KOPT-K1 (cell line): ENCODE measurements around the gene CERS6.

Source experiments
- H3K27ac ChIP-seq: fragments of 200-600 bp; sonication (generic); 2 replicates; pipeline ENCODE4 v1.5.1; 2016; ENCODE audit warnings: antibody characterized with exemption, mild to moderate bottlenecking, low read depth, low read length; ENCODE audit not compliant: poor library complexity, severe bottlenecking
- H3K36me3 ChIP-seq: fragments of 200-600 bp; sonication (generic); 2 replicates; pipeline ENCODE4 v1.5.1; 2017; ENCODE audit warnings: antibody characterized with exemption, mild to moderate bottlenecking, low read length, moderate library complexity; ENCODE audit not compliant: insufficient read depth
- H3K9me3 ChIP-seq: fragments of 200-600 bp; sonication (generic); 2 replicates; pipeline ENCODE4 v1.5.1; 2017; ENCODE audit warnings: antibody characterized with exemption, low read length, mild to moderate bottlenecking; ENCODE audit not compliant: insufficient read depth, poor library complexity, severe bottlenecking

Gene CERS6

GRCh38 chr2:168679741-168680310 lies 223.8 kb downstream of the CERS6 start:
- no peaks in the 10 kb centered on the region for H3K9me3 ChIP-seq
- no peak overlapping the region for H3K27ac ChIP-seq
- H3K36me3 ChIP-seq, result no peaks in the 10 kb centered on the region

- Histone ChIP-seq H3K36me3 (no peaks in the 10 kb centered on the region), H3K27ac (no peak overlapping the region), H3K9me3 (no peaks in the 10 kb centered on the region)
Measured at GRCh38 chr2:168683996-168684395, 227.9 kb downstream of the CERS6 start.

- H3K9me3 ChIP-seq, result no peaks in the 10 kb centered on the region
- H3K27ac ChIP-seq, result no peak overlapping the region
Measured at GRCh38 chr2:168684921-168685599, 229.0 kb downstream of the CERS6 start.

DNA sequence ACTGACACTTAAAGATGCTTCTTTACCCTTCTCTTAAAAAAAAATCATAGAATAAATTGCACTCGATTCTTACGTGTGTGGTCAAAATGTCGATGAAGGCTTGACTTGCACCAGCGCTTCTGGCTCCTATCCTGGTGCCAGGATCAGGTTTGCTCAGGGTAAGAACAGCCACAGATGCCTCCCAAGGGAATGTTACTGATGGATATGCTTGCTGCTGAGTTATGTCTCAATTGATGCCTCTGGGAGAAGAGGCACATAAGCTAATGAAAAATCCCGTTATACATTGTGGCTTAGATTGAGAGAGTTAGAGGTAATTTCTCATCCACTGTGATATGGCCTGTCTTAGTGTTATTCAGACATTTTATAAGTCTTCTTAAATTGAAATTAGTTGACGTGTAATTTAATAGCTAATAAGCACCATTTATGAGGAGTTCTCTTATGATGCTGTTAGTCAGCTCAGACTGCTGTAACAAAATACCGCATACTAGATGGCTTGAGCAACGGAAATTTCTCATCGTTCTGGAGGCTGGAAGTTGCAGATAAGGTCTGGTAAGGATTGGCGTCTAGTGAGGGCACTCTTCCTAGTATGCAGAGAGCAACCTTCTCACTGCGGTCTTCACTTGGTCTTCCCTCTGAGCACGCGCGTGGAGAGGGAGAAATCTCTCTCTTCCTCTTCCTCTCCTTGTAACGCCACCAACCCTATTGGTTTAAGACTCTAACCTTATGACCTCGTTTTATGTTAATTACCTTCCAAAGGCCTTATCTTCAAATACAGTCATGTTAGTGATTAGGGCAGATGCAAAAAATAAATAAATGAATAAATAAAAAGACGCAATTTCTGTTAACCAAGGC lies 229.8 kb downstream of the CERS6 start:
- Histone ChIP-seq H3K36me3 (no peaks in the 10 kb centered on the region), H3K27ac (no peak overlapping the region), H3K9me3 (no peaks in the 10 kb centered on the region)

More at GRCh38 chr2:168684921-168685599, 229.0 kb downstream of the CERS6 start:
- H3K36me3 ChIP-seq, result no peaks in the 10 kb centered on the region

DNA sequence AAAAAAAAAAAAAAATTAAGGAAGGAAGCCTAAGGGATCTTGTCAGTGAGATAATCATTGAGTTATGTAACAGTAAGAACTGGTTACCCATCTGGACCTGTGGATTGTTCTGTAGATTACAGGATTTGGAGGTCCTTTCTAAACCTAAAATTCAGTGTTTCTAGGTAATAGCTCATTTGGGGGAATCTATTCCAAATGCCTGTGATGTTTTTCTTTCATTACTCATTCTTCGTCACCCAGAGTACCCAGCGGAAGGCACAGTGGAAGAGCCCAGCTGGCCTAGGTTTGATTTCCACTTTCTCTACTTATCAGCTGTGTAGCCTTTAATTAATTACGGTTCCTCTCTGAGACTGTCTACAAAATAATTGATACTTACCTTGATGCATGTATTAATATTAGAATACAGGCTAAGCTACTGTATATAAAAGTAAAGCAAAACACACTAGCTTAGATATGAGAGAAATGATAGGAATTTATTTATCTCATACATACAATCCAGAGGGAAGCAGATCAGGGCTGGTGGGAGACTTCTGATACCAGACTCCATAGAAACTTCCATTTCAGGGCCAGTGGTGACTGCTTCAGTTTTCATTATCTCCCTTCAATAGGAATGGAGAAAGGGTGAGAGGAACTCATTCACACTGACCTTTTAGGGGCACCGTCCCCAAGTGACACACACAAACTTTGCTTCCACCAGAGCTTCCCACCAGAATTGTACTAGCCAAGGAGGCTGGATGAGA lies 230.6 kb downstream of the CERS6 start:
- no peaks in the 10 kb centered on the region for H3K9me3 ChIP-seq

GRCh38 chr2:168687314-168687713 lies 231.2 kb downstream of the CERS6 start:
- H3K36me3 ChIP-seq, result peaks cover 15% of the 10 kb centered on the region
- no peak overlapping the region for H3K27ac ChIP-seq
- H3K9me3 ChIP-seq, result no peaks in the 10 kb centered on the region

More for the DNA sequence above, 230.6 kb downstream of the CERS6 start:
- no peak overlapping the region for H3K27ac ChIP-seq
- H3K36me3 ChIP-seq, result peaks cover 8% of the 10 kb centered on the region; the same call in 1 of the 2 replicates

DNA sequence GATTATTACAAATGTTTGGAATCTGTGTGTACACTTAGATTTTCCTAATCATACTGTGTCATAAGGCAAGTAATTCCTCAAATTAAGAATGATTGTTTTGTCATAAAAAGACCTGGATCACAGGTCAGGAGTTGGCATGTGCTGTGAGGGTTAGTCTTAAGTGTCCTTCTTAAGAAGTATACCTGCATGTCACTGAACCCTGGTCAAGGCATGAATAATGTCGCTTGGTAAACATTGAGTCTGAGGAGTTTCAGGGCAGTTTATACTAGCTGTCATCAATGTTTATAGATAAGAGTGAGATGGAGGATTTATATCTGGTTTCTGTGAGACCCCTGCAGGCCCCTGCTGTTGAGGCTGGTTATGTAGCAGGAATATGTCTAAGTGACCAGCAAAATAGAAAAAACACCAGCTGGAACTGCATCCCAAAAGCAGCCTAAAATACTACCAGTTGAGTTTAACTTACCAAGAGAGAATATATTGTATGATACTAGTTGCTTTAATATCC lies 234.4 kb downstream of the CERS6 start:
- Histone ChIP-seq H3K27ac (no peak overlapping the region), H3K36me3 (peaks cover 28% of the 10 kb centered on the region), H3K9me3 (no peaks in the 10 kb centered on the region)

DNA sequence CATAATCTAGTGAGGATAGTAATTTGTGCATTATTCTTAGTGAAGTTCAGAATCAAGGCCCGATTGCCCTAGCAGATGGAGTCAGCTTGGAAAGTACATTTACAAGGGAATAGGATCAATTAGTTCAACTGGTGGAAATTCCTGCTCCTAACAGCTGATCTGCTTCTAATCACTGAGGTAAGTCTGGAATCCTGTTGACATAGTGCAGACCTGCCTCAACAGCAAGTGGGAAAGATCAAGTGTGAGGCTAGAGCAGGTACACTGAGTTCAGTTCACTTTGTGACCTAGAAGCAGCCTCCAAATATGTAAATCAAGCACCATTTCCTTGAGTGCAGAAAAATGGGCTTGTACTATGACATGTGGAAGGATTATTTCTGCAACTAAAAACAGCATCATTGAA lies 235.1 kb downstream of the CERS6 start:
- no peak overlapping the region for H3K27ac ChIP-seq

DNA sequence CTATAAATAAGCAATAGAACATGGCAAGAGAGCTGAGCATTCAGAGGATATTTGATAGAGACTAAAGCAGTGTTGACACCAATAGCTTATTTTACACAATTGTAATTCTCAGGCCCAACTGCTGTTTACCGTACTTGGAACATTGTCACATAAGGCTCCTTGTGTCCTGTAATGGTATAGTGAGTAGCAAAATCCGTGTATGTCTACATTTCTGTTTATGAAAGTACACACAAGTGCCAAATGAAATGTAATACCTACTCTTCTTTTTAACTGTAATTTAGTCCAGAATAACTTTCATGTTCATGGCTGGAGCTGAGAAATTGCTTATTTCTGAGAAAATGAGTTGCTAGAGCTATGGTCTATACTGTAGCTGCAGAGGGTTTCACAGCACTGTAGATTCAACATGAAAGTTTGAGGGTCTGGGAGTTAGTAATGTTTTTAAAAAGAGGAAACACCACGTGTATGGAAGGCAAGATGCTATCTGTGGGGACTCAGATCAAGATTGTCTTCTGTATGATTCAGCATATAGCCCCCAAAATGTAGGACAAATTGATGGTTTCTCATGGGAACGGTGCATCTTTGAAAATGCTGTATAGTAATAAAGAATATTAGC lies 236.2 kb downstream of the CERS6 start:
- Histone ChIP-seq H3K36me3 (peaks cover 46% of the 10 kb centered on the region), H3K27ac (no peak overlapping the region), H3K9me3 (no peaks in the 10 kb centered on the region)

More for the DNA sequence above, 235.1 kb downstream of the CERS6 start:
- H3K9me3 ChIP-seq, result no peaks in the 10 kb centered on the region
- peaks cover 36% of the 10 kb centered on the region for H3K36me3 ChIP-seq

- Histone ChIP-seq H3K36me3 (peaks cover 65% of the 10 kb centered on the region), H3K27ac (no peak overlapping the region), H3K9me3 (peaks cover 12% of the 10 kb centered on the region)
Measured at GRCh38 chr2:168694173-168694572, 238.1 kb downstream of the CERS6 start.

DNA sequence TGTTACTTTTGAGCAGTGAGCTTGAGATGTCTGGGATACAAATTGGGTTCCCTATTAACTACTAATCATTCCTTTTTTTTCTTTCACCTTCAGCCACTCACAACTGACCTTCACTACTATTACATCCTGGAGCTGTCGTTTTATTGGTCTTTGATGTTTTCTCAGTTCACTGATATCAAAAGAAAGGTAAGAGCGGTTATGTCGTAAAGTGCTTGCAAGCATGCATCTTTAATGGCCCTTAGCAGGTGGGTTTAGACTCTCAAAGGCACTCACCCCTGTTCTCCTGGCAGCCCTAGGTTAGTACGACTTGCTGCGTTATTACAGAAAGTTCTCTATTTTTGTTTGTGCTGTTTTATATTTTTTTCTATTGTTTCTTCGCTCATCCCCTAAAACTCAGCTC lies 238.8 kb downstream of the CERS6 start:
- Histone ChIP-seq H3K27ac (no peak overlapping the region), H3K36me3 (peaks cover 65% of the 10 kb centered on the region), H3K9me3 (peaks cover 12% of the 10 kb centered on the region)

- Histone ChIP-seq H3K27ac (no peak overlapping the region), H3K9me3 (peaks cover 12% of the 10 kb centered on the region), H3K36me3 (peaks cover 47% of the 10 kb centered on the region)
Measured at GRCh38 chr2:168697668-168698121, 241.6 kb downstream of the CERS6 start.

- Histone ChIP-seq H3K9me3 (peaks cover 12% of the 10 kb centered on the region), H3K36me3 (peaks cover 46% of the 10 kb centered on the region), H3K27ac (no peak overlapping the region)
Measured at GRCh38 chr2:168698969-168699368, 242.9 kb downstream of the CERS6 start.

GRCh38 chr2:168699844-168700417 lies 243.9 kb downstream of the CERS6 start:
- Histone ChIP-seq H3K9me3 (peaks cover 12% of the 10 kb centered on the region), H3K27ac (no peak overlapping the region), H3K36me3 (peaks cover 42% of the 10 kb centered on the region)
